ENCODE data around the gene MTUS2.

DNA sequence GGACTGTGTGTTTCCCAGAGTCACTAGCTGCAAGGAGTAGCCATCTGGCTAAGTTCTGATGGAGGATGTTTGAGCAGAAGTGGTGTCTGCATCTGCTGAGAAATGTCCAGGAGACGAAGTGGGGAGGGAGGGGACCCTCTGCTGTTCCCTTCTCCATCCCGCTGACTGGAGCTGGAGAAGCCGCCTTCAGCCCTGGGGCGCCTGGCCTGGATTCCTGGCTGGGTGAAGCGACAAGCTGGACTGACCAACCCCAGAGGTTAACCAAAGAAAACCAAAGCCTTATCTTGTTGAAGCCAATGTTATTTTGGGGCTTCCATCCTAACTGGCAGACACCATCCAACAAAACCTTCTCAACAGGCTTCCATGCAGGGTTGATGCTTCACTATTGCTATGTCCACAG is 707.8 kb downstream of the MTUS2 start:
- TF ChIP-seq, protein P1, sequence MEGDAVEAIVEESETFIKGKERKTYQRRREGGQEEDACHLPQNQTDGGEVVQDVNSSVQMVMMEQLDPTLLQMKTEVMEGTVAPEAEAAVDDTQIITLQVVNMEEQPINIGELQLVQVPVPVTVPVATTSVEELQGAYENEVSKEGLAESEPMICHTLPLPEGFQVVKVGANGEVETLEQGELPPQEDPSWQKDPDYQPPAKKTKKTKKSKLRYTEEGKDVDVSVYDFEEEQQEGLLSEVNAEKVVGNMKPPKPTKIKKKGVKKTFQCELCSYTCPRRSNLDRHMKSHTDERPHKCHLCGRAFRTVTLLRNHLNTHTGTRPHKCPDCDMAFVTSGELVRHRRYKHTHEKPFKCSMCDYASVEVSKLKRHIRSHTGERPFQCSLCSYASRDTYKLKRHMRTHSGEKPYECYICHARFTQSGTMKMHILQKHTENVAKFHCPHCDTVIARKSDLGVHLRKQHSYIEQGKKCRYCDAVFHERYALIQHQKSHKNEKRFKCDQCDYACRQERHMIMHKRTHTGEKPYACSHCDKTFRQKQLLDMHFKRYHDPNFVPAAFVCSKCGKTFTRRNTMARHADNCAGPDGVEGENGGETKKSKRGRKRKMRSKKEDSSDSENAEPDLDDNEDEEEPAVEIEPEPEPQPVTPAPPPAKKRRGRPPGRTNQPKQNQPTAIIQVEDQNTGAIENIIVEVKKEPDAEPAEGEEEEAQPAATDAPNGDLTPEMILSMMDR (IDR thresholded peaks at IDR 0.05) = no peak
- no peak for TF ChIP-seq POLR2AphosphoS5 (IDR thresholded peaks at IDR 0.05)
- TF ChIP-seq POLR2A (IDR thresholded peaks at IDR 0.05) = no peak

Data from stomach (tissue), 4 donors.